Left lung (tissue), 10 donors: ENCODE data around the gene HPGD. TPM values are rescaled to one million over a fixed set of nuclear protein-coding genes. Genes with fewer than 3 reads are reported as not detected.

Experiments
- ATAC-seq: fragments of 200-7000 bp; cut with Tn5 transposase; one replicate; pipeline ENCODE4 v1.9.1; 2020; ENCODE audit warnings: moderate library complexity
- DNase-seq, 4 donors: peaks; one replicate each; pipeline ENCODE4 v3.0.0-alpha.2; 2013 to 2020
- H3K27ac ChIP-seq, 2 donors: fragments of 200-600 bp; sonication (generic) in 1 of 2; one replicate each; pipeline versions ENCODE4 v1.5.0 to v1.8.0; 2020 to 2021
- H3K27me3 ChIP-seq, 2 donors: fragments of 200-600 bp; sonication (generic) in 1 of 2; one replicate each; pipeline versions ENCODE4 v1.5.0 to v1.8.0; 2020 to 2021
- H3K36me3 ChIP-seq, 2 donors: fragments of 200-600 bp; sonication (generic) in 1 of 2; one replicate each; pipeline versions ENCODE4 v1.5.0 to v1.8.0; 2020 to 2021
- H3K4me1 ChIP-seq, 2 donors: fragments of 200-600 bp; one replicate each; pipeline ENCODE4 v1.8.0; 2021
- H3K4me3 ChIP-seq, 2 donors: fragments of 200-600 bp; sonication (generic) in 1 of 2; one replicate each; pipeline versions ENCODE4 v1.5.0 to v1.8.0; 2020 to 2021; ENCODE audit warnings: mild to moderate bottlenecking in 1 of 2
- H3K9me3 ChIP-seq, 2 donors: fragments of 200-600 bp; sonication (generic) in 1 of 2; one replicate each; pipeline versions ENCODE4 v1.5.0 to v1.8.0; 2020 to 2021
- CTCF ChIP-seq, 2 donors: fragments of 200-600 bp; sonication (generic) in 1 of 2; IDR thresholded peaks; one replicate each; pipeline versions ENCODE4 v1.5.0 to v1.8.0; 2021; ENCODE audit warnings: antibody characterized with exemption in 2 of 2
- intact Hi-C, 2 donors: fragments of 100-400 bp; cut with DNase I; formaldehyde crosslinking; loops; one replicate each; pipeline versions ENCODE4 v1.11.2 to v1.14.2; 2022
- polyA plus RNA-seq, 6 donors: library from polyadenylated mRNA; unstranded; fragments of 120-200 nt; gene quantifications; one replicate each; pipeline ENCODE4 v1.2.1, GENCODE V29; 2013; ENCODE audit not compliant: insufficient read length in 6 of 6
- total RNA-seq, 2 donors: library from RNA; stranded (reverse); fragmentation: NEBNext Ultra II Directional; extraction: Animal tissue kit (Norgen Biotek cat#: 25700); gene quantifications; one replicate each; pipeline ENCODE4 v1.2.1, GENCODE V29; 2021
- donor health status: DM: no; HTN: yes; CAD: no.
- donor health status: DM: no; HTN: no; CAD: no.

The HPGD gene
- total and polyA plus RNA-seq, 8 donors, result 45.4 to 169 (median 124) TPM

GRCh38 chr4:174523025-174523693 is 871 bp upstream of the HPGD start:
- peak overlapping the region; percentile 45 to 60 for H3K4me3 ChIP-seq
- peak overlapping the region in 1 of 2 donors; percentile 79 for H3K27ac ChIP-seq
- ATAC-seq, result peak; percentile 4
- DNase-seq, result peak in 2 of 4 donors; percentile 2 to 15
- no peak for TF ChIP-seq CTCF (IDR thresholded peaks at IDR 0.05)
- H3K27me3 ChIP-seq, result peaks cover 16 to 39% of the 10 kb centered on the region in 2 donors
- no peaks in the 10 kb centered on the region for H3K9me3 ChIP-seq
- peaks cover 10 to 21% of the 10 kb centered on the region in 2 donors for H3K4me1 ChIP-seq
- intact Hi-C loops, result no loop called here
- no peaks in the 10 kb centered on the region for H3K36me3 ChIP-seq

- ATAC-seq (peak; percentile 74), DNase-seq (peak in 3 of 4 donors; percentile 6 to 81 (median 9))
- peak overlapping the region; percentile 13 to 79 for H3K27ac ChIP-seq
- H3K36me3 ChIP-seq, result no peaks in the 10 kb centered on the region
- H3K27me3 ChIP-seq, result peaks cover 16 to 39% of the 10 kb centered on the region in 2 donors
- intact Hi-C loops, result no loop called here
- H3K4me3 ChIP-seq, result peak overlapping the region; percentile 45 to 60
- no peaks in the 10 kb centered on the region for H3K9me3 ChIP-seq
- TF ChIP-seq CTCF (IDR thresholded peaks at IDR 0.05), result no peak
- H3K4me1 ChIP-seq, result peaks cover 10 to 21% of the 10 kb centered on the region in 2 donors
These were observed 497 bp downstream of the HPGD start for GRCh38 chr4:174521800-174522182.

- peaks cover 16 to 39% of the 10 kb centered on the region in 2 donors for H3K27me3 ChIP-seq
- no peak for DNase-seq
These were observed 1.6 kb downstream of the HPGD start for GRCh38 chr4:174520660-174521059.

GRCh38 chr4:174517502-174518445 is 4.5 kb downstream of the HPGD start:
- no peak overlapping the region for H3K27ac ChIP-seq
- no peaks in the 10 kb centered on the region for H3K36me3 ChIP-seq
- no peak overlapping the region for H3K4me3 ChIP-seq
- intact Hi-C loops, result no loop called here
- no peak for DNase-seq
- no peak for ATAC-seq
- peaks cover 6 to 14% of the 10 kb centered on the region in 2 donors for H3K27me3 ChIP-seq
- no peaks in the 10 kb centered on the region for H3K9me3 ChIP-seq
- peaks cover 10 to 16% of the 10 kb centered on the region in 2 donors for H3K4me1 ChIP-seq
- no peak for TF ChIP-seq CTCF (IDR thresholded peaks at IDR 0.05)

More at GRCh38 chr4:174520660-174521059, 1.6 kb downstream of the HPGD start:
- intact Hi-C loops, result no loop called here
- ATAC-seq, result no peak
- no peak for TF ChIP-seq CTCF (IDR thresholded peaks at IDR 0.05)
- Histone ChIP-seq H3K4me1 (peaks cover 10 to 21% of the 10 kb centered on the region in 2 donors), H3K4me3 (peak overlapping the region; percentile 45 to 60), H3K9me3 (no peaks in the 10 kb centered on the region), H3K27ac (peak overlapping the region in 1 of 2 donors; percentile 79), H3K36me3 (no peaks in the 10 kb centered on the region)

- Histone ChIP-seq H3K4me1 (peaks cover 6 to 14% of the 10 kb centered on the region in 2 donors), H3K27ac (no peak overlapping the region), H3K36me3 (no peaks in the 10 kb centered on the region), H3K9me3 (no peaks in the 10 kb centered on the region), H3K27me3 (peaks cover 0 to 5% of the 10 kb centered on the region in 2 donors), H3K4me3 (no peak overlapping the region)
- ATAC-seq (no peak), DNase-seq (no peak)
- no peak for TF ChIP-seq CTCF (IDR thresholded peaks at IDR 0.05)
- intact Hi-C loops, result no loop called here
These were observed 5.5 kb downstream of the HPGD start for GRCh38 chr4:174516794-174517193.
